DOHH2 (cell line): ENCODE results near the gene SMOC2.

Experiments used
- H3F3A ChIP-seq: fragments of 200-600 bp; sonication (generic), shearing (Covaris generic); 2 replicates; pipeline ENCODE4 v1.6.0; 2016; ENCODE audit warnings: antibody characterized with exemption, mild to moderate bottlenecking; ENCODE audit not compliant: control insufficient read depth, insufficient read depth
- H3K27ac ChIP-seq: fragments of 200-600 bp; sonication (generic); 2 replicates; pipeline ENCODE4 v1.5.1; 2014; ENCODE audit warnings: low read depth, mild to moderate bottlenecking, low read length, moderate library complexity
- H3K27me3 ChIP-seq: fragments of 200-600 bp; sonication (generic); 2 replicates; pipeline ENCODE4 v1.6.1; 2014; ENCODE audit warnings: mild to moderate bottlenecking, low read length, mixed read lengths; ENCODE audit not compliant: control insufficient read depth
- H3K36me3 ChIP-seq: fragments of 200-600 bp; sonication (generic); 2 replicates; pipeline ENCODE4 v1.6.1; 2014; ENCODE audit warnings: mild to moderate bottlenecking, low read length, moderate library complexity, mixed read lengths; ENCODE audit not compliant: control insufficient read depth
- H3K4me1 ChIP-seq: fragments of 200-600 bp; sonication (generic); 2 replicates; pipeline ENCODE4 v1.6.1; 2014; ENCODE audit warnings: mild to moderate bottlenecking, low read length, mixed read lengths; ENCODE audit not compliant: control insufficient read depth
- H3K4me2 ChIP-seq: fragments of 200-600 bp; sonication (generic); 2 replicates; pipeline ENCODE4 v1.6.0; 2014; ENCODE audit warnings: mild to moderate bottlenecking, low read length, moderate library complexity
- H3K4me3 ChIP-seq: fragments of 200-600 bp; sonication (generic); 2 replicates; pipeline ENCODE4 v1.5.1; 2014; ENCODE audit warnings: mild to moderate bottlenecking, low read length, mixed read lengths
- H3K79me2 ChIP-seq: fragments of 200-600 bp; sonication (generic); 2 replicates; pipeline ENCODE4 v1.6.1; 2014; ENCODE audit warnings: mild to moderate bottlenecking, low read length, mixed read lengths; ENCODE audit not compliant: control insufficient read depth
- H3K9me2 ChIP-seq: fragments of 200-600 bp; sonication (generic); replicated peaks from 2 replicates; pipeline ENCODE4 v1.6.1; 2014; ENCODE audit warnings: mild to moderate bottlenecking, low read length, mixed read lengths; ENCODE audit not compliant: control insufficient read depth
- H3K9me3 ChIP-seq: fragments of 200-600 bp; sonication (generic); 2 replicates; pipeline ENCODE4 v1.6.1; 2014; ENCODE audit warnings: antibody characterized with exemption, low read length, mixed read lengths; ENCODE audit not compliant: control insufficient read depth, insufficient read depth
- H4K20me1 ChIP-seq: fragments of 200-600 bp; sonication (generic); 2 replicates; pipeline ENCODE4 v1.6.0; 2014; ENCODE audit warnings: low read depth, mild to moderate bottlenecking, antibody characterized with exemption, low read length, moderate library complexity; ENCODE audit not compliant: control insufficient read depth, insufficient read depth
- EZH2phosphoT487 ChIP-seq: fragments of 200-600 bp; sonication (generic); IDR thresholded peaks from 2 replicates; pipeline ENCODE4 v1.6.1; 2017; ENCODE audit warnings: borderline replicate concordance, mild to moderate bottlenecking, antibody characterized with exemption, low read length, moderate library complexity, mixed read lengths
- TF ChIP-seq, protein P1 (sequence below): fragments of 200-600 bp; sonication (generic); IDR thresholded peaks from one replicate; pipeline ENCODE4 v1.5.1; 2014; ENCODE audit warnings: antibody characterized with exemption, mild to moderate bottlenecking, low read depth, low read length; ENCODE audit not compliant: poor library complexity, severe bottlenecking

SMOC2 gene

DNA sequence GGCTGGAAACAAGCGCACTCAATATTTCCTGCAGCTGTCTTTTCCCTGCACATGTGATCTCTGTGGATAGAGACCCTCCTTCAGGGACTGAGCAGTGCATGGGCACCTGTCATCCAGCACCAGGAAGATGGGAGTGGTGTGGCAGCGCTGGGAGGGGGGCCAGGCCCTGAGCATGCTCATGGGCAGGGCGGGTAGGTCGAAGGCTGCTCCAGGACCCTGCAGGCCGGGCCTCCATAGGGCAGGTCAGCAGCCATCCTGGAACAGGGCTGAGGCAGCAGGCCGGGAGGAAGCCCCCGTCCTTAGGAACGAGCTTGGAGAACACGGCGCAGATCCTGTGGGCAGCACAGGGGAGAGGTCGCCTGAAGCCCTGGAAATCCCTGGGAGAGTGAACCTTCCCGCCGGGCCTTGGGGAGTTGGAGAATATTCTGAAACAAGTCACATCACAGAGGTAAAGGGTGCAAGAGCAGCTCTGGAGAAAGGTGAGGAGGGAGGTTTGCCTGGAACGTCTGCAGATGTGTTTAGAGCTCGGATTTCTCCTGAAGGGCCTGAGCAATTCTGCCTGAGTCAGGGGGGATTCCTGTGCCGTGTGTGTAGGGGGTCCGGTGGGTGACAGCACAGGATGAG lies 133.2 kb downstream of the SMOC2 start:
- Histone ChIP-seq H3K27me3 (no peaks in the 10 kb centered on the region), H3F3A (no peaks in the 10 kb centered on the region), H3K4me2 (no peak overlapping the region), H3K9me3 (peaks cover 12% of the 10 kb centered on the region; the same call in 1 of the 2 replicates), H3K4me1 (no peaks in the 10 kb centered on the region), H3K36me3 (no peaks in the 10 kb centered on the region), H3K27ac (no peak overlapping the region), H3K79me2 (no peaks in the 10 kb centered on the region), H4K20me1 (no peaks in the 10 kb centered on the region), H3K4me3 (no peak overlapping the region), H3K9me2 (no peaks in the 10 kb centered on the region)
- TF ChIP-seq EZH2phosphoT487: no peak
- TF ChIP-seq, protein P1, sequence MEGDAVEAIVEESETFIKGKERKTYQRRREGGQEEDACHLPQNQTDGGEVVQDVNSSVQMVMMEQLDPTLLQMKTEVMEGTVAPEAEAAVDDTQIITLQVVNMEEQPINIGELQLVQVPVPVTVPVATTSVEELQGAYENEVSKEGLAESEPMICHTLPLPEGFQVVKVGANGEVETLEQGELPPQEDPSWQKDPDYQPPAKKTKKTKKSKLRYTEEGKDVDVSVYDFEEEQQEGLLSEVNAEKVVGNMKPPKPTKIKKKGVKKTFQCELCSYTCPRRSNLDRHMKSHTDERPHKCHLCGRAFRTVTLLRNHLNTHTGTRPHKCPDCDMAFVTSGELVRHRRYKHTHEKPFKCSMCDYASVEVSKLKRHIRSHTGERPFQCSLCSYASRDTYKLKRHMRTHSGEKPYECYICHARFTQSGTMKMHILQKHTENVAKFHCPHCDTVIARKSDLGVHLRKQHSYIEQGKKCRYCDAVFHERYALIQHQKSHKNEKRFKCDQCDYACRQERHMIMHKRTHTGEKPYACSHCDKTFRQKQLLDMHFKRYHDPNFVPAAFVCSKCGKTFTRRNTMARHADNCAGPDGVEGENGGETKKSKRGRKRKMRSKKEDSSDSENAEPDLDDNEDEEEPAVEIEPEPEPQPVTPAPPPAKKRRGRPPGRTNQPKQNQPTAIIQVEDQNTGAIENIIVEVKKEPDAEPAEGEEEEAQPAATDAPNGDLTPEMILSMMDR: no peak

DNA sequence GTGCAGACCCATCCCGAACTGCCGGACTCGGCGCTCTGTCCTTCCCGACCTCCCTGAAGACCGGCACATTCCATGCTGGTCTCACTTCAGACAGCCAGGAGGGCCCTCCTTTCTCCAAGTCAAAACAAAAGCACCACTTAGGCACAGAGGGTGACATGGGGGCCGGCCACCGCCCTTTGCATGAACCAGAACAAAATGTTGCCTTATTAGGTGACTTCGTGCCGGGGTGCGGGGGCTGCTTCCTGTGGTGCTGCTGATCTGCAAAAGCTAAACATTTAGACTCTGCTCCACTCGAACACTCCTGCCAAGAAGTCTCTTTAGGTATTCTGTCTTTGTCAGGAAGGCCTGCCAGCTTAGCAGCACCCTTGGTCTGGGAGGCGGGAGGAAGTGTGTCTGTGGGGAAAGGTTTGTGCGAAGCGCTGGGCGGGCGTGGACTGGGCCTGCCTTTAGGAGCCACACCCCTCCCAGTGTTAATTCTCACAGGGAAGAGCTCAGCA lies 133.8 kb downstream of the SMOC2 start:
- Histone ChIP-seq H3K4me2 (no peak overlapping the region), H3K9me2 (no peaks in the 10 kb centered on the region), H3K79me2 (no peaks in the 10 kb centered on the region), H3K27ac (no peak overlapping the region), H4K20me1 (no peaks in the 10 kb centered on the region), H3K36me3 (no peaks in the 10 kb centered on the region), H3K9me3 (peaks cover 12% of the 10 kb centered on the region; the same call in 1 of the 2 replicates), H3K4me1 (no peaks in the 10 kb centered on the region), H3K27me3 (no peaks in the 10 kb centered on the region), H3F3A (no peaks in the 10 kb centered on the region), H3K4me3 (no peak overlapping the region)
- TF ChIP-seq, protein P1: no peak
- TF ChIP-seq EZH2phosphoT487: no peak

DNA sequence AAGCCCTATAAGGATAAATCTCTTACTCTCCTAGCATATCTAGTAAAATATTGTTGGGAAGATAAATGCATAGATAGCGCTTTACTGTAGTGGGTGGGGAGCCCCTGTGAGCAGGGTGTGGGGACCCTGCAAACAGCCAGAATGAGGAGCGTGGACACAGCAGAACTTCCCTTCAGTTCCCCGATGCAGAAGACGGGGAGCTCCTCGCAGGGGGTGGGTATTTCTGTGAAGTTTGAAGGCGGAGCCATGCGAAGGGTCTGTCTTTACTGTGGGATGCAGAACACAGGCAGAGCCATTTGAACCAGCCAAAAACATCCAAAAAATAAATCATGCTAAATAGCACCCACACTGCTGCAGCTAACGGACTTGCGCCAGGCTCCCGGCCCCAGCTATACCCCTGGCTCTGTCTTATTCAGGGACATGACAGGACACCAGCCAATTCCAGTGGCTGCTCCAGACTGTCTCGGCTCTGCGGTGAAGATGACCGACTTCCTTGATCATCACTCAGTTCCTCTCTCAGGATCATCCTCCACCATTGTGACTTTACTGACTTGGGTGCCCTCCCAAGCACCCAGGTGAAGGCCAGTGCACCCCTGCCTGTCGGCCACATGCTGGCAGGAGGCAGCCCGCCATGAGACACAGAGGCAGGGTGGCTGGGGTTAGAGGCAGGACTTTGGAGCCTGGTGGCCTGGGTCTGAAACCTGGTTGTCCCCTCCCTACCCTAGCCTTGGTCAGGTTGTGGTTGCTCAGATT lies 134.5 kb downstream of the SMOC2 start:
- Histone ChIP-seq H3K27me3 (no peaks in the 10 kb centered on the region), H3K4me3 (no peak overlapping the region), H3K79me2 (no peaks in the 10 kb centered on the region), H3K4me1 (no peaks in the 10 kb centered on the region), H3K4me2 (no peak overlapping the region), H3K36me3 (no peaks in the 10 kb centered on the region), H4K20me1 (no peaks in the 10 kb centered on the region), H3K27ac (no peak overlapping the region), H3K9me2 (no peaks in the 10 kb centered on the region), H3K9me3 (peaks cover 12% of the 10 kb centered on the region; the same call in 1 of the 2 replicates), H3F3A (no peaks in the 10 kb centered on the region)
- TF ChIP-seq, protein P1: no peak
- no peak for TF ChIP-seq EZH2phosphoT487
